OCI-LY1 (cell line): ENCODE data around the gene C2orf42.

Source experiments
- EZH2 ChIP-seq: fragments of 200-600 bp; sonication (generic), shearing (Covaris generic); IDR thresholded peaks from 2 replicates; pipeline ENCODE4 v1.8.0; 2017; ENCODE audit warnings: borderline replicate concordance, mixed run types, mild to moderate bottlenecking, antibody characterized with exemption, low read length, moderate library complexity, mixed read lengths
- TF ChIP-seq, protein P1 (sequence below): fragments of 200-600 bp; sonication (generic), shearing (Covaris generic); IDR thresholded peaks from 2 replicates; pipeline ENCODE4 v1.5.1; 2017; ENCODE audit warnings: mild to moderate bottlenecking, antibody characterized with exemption, low read length, moderate library complexity, mixed read lengths

DNA sequence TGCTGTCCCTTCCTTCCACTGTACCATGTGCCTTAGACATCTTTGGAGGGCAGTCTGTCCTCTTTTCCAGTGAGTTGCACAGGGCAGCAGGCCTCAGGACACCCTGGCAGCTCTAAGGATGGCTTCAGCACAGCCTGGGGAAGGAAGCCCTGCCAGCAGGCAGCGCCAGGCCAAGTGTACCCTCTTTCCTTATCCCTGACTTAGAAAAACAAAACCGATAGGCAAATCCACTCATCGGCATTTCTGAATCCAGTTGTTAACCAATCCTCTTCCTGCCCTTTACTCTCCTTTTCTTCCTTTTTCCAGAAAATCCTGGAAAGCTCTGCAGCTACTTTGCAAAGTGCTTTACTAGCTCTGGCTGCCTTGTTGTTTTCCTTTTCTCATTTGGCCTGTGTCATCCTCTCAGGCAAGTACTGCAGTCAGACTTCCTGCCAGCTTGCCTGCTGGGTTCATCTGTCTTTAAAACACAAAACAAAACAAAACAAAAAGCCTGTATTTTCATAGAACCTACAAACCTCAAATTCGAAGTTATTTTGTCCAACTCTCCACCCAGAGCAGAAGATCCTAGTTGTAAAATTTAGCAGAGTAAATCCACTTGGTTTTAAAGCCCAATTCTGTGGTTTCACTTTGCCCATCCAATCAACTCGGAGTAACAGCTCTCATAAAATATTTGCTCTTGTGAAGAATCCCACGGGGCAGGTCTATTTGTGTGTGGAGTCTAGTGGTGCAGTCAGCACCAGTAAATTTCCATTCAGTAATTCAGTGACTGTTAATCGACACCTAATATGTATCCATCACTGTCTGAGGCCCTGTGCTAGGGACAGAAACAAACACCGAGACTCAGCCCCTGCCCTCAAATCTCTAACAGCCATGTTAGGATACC, 58.3 kb downstream of the C2orf42 start:
- no peak for TF ChIP-seq EZH2
- TF ChIP-seq, protein P1, sequence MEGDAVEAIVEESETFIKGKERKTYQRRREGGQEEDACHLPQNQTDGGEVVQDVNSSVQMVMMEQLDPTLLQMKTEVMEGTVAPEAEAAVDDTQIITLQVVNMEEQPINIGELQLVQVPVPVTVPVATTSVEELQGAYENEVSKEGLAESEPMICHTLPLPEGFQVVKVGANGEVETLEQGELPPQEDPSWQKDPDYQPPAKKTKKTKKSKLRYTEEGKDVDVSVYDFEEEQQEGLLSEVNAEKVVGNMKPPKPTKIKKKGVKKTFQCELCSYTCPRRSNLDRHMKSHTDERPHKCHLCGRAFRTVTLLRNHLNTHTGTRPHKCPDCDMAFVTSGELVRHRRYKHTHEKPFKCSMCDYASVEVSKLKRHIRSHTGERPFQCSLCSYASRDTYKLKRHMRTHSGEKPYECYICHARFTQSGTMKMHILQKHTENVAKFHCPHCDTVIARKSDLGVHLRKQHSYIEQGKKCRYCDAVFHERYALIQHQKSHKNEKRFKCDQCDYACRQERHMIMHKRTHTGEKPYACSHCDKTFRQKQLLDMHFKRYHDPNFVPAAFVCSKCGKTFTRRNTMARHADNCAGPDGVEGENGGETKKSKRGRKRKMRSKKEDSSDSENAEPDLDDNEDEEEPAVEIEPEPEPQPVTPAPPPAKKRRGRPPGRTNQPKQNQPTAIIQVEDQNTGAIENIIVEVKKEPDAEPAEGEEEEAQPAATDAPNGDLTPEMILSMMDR, result no peak
